ENCODE data around the gene FMNL1.

Gene FMNL1

GRCh38 chr17:45218895-45219661, 2.6 kb upstream of the FMNL1 start:
- TF ChIP-seq SUZ12 (IDR thresholded peaks at IDR 0.05; ENCODE audit: extremely low read depth, insufficient read depth, insufficient read length) (no peak), ZNF274 (IDR thresholded peaks at IDR 0.05; ENCODE audit: low read depth, low read length) (no peak), YY1 (IDR thresholded peaks at IDR 0.05; ENCODE audit: insufficient read depth, insufficient read length) (no peak)
- peak; percentile 61 for DNase-seq (ENCODE audit: low read depth, low spot score)
- H3K9me3 ChIP-seq (ENCODE audit: insufficient read depth, low read length) = no peaks in the 10 kb centered on the region
- H3K4me3 ChIP-seq (ENCODE audit: insufficient read length, low read depth) = no peak overlapping the region
- no peaks in the 10 kb centered on the region for H3K36me3 ChIP-seq (ENCODE audit: insufficient read depth, insufficient read length, low read length)
- H3K9ac ChIP-seq (ENCODE audit: insufficient read length, low read depth) = no peak overlapping the region
- H3K27me3 ChIP-seq (ENCODE audit: insufficient read depth, insufficient read length) = peaks cover 48% of the 10 kb centered on the region
- H3K4me1 ChIP-seq (ENCODE audit: insufficient read depth, insufficient read length) = peaks cover 11% of the 10 kb centered on the region

- no peaks in the 10 kb centered on the region for H3K9me3 ChIP-seq (ENCODE audit: insufficient read depth, low read length)
- no peak for TF ChIP-seq YY1 (IDR thresholded peaks at IDR 0.05; ENCODE audit: insufficient read depth, insufficient read length)
- TF ChIP-seq ZNF274 (IDR thresholded peaks at IDR 0.05; ENCODE audit: low read depth, low read length) = no peak
- no peak for TF ChIP-seq SUZ12 (IDR thresholded peaks at IDR 0.05; ENCODE audit: extremely low read depth, insufficient read depth, insufficient read length)
- DNase-seq (ENCODE audit: low read depth, low spot score) = no peak
- H3K9ac ChIP-seq (ENCODE audit: insufficient read length, low read depth) = no peak overlapping the region
- H3K27me3 ChIP-seq (ENCODE audit: insufficient read depth, insufficient read length) = peaks cover 54% of the 10 kb centered on the region
- H3K4me3 ChIP-seq (ENCODE audit: insufficient read length, low read depth) = no peak overlapping the region
- no peaks in the 10 kb centered on the region for H3K36me3 ChIP-seq (ENCODE audit: insufficient read depth, insufficient read length, low read length)
- peaks cover 14% of the 10 kb centered on the region for H3K4me1 ChIP-seq (ENCODE audit: insufficient read depth, insufficient read length)
Observed at GRCh38 chr17:45220079-45220478, 1.6 kb upstream of the FMNL1 start.

- Histone ChIP-seq H3K4me1 (ENCODE audit: insufficient read depth, insufficient read length) (peaks cover 22% of the 10 kb centered on the region), H3K9me3 (ENCODE audit: insufficient read depth, low read length) (no peaks in the 10 kb centered on the region), H3K36me3 (ENCODE audit: insufficient read depth, insufficient read length, low read length) (no peaks in the 10 kb centered on the region), H3K4me3 (ENCODE audit: insufficient read length, low read depth) (peak overlapping the region; percentile 45), H3K9ac (ENCODE audit: insufficient read length, low read depth) (peak overlapping the region; percentile 74), H3K27me3 (ENCODE audit: insufficient read depth, insufficient read length) (peaks cover 57% of the 10 kb centered on the region)
- DNase-seq (ENCODE audit: low read depth, low spot score) = no peak
- TF ChIP-seq YY1 (IDR thresholded peaks at IDR 0.05; ENCODE audit: insufficient read depth, insufficient read length) (no peak), SUZ12 (IDR thresholded peaks at IDR 0.05; ENCODE audit: extremely low read depth, insufficient read depth, insufficient read length) (peak; percentile 18), ZNF274 (IDR thresholded peaks at IDR 0.05; ENCODE audit: low read depth, low read length) (no peak)
Observed at GRCh38 chr17:45222014-45222288, 266 bp downstream of the FMNL1 start.

GRCh38 chr17:45222289-45222995, 757 bp downstream of the FMNL1 start:
- Histone ChIP-seq H3K9me3 (ENCODE audit: insufficient read depth, low read length) (no peaks in the 10 kb centered on the region), H3K36me3 (ENCODE audit: insufficient read depth, insufficient read length, low read length) (no peaks in the 10 kb centered on the region), H3K9ac (ENCODE audit: insufficient read length, low read depth) (peak overlapping the region; percentile 74), H3K27me3 (ENCODE audit: insufficient read depth, insufficient read length) (peaks cover 57% of the 10 kb centered on the region), H3K4me3 (ENCODE audit: insufficient read length, low read depth) (peak overlapping the region; percentile 45), H3K4me1 (ENCODE audit: insufficient read depth, insufficient read length) (peaks cover 22% of the 10 kb centered on the region)
- DNase-seq (ENCODE audit: low read depth, low spot score) = no peak
- TF ChIP-seq ZNF274 (IDR thresholded peaks at IDR 0.05; ENCODE audit: low read depth, low read length) (no peak), SUZ12 (IDR thresholded peaks at IDR 0.05; ENCODE audit: extremely low read depth, insufficient read depth, insufficient read length) (peak; percentile 26)

- Histone ChIP-seq H3K27me3 (ENCODE audit: insufficient read depth, insufficient read length) (peaks cover 57% of the 10 kb centered on the region), H3K36me3 (ENCODE audit: insufficient read depth, insufficient read length, low read length) (no peaks in the 10 kb centered on the region), H3K4me3 (ENCODE audit: insufficient read length, low read depth) (no peak overlapping the region), H3K9ac (ENCODE audit: insufficient read length, low read depth) (no peak overlapping the region), H3K9me3 (ENCODE audit: insufficient read depth, low read length) (no peaks in the 10 kb centered on the region), H3K4me1 (ENCODE audit: insufficient read depth, insufficient read length) (peaks cover 25% of the 10 kb centered on the region)
- TF ChIP-seq YY1 (IDR thresholded peaks at IDR 0.05; ENCODE audit: insufficient read depth, insufficient read length) (no peak), SUZ12 (IDR thresholded peaks at IDR 0.05; ENCODE audit: extremely low read depth, insufficient read depth, insufficient read length) (no peak), ZNF274 (IDR thresholded peaks at IDR 0.05; ENCODE audit: low read depth, low read length) (no peak)
- DNase-seq (ENCODE audit: low read depth, low spot score) = no peak
Observed at GRCh38 chr17:45222996-45223538, 1.4 kb downstream of the FMNL1 start.

- TF ChIP-seq SUZ12 (IDR thresholded peaks at IDR 0.05; ENCODE audit: extremely low read depth, insufficient read depth, insufficient read length) (no peak), ZNF274 (IDR thresholded peaks at IDR 0.05; ENCODE audit: low read depth, low read length) (no peak), YY1 (IDR thresholded peaks at IDR 0.05; ENCODE audit: insufficient read depth, insufficient read length) (no peak)
- Histone ChIP-seq H3K9ac (ENCODE audit: insufficient read length, low read depth) (no peak overlapping the region), H3K27me3 (ENCODE audit: insufficient read depth, insufficient read length) (peaks cover 57% of the 10 kb centered on the region), H3K36me3 (ENCODE audit: insufficient read depth, insufficient read length, low read length) (no peaks in the 10 kb centered on the region), H3K9me3 (ENCODE audit: insufficient read depth, low read length) (no peaks in the 10 kb centered on the region), H3K4me1 (ENCODE audit: insufficient read depth, insufficient read length) (peaks cover 32% of the 10 kb centered on the region), H3K4me3 (ENCODE audit: insufficient read length, low read depth) (no peak overlapping the region)
- no peak for DNase-seq (ENCODE audit: low read depth, low spot score)
Observed at GRCh38 chr17:45223539-45224528, 2.1 kb downstream of the FMNL1 start.
